NCI-H2227 (cell line): ENCODE data around the gene KLK8.

Experiments used
- DNase-seq: peaks from one replicate; lab custom pipeline; 2025; ENCODE audit not compliant: unreplicated experiment; lab: John Stamatoyannopoulos, UW

The KLK8 gene

DNA sequence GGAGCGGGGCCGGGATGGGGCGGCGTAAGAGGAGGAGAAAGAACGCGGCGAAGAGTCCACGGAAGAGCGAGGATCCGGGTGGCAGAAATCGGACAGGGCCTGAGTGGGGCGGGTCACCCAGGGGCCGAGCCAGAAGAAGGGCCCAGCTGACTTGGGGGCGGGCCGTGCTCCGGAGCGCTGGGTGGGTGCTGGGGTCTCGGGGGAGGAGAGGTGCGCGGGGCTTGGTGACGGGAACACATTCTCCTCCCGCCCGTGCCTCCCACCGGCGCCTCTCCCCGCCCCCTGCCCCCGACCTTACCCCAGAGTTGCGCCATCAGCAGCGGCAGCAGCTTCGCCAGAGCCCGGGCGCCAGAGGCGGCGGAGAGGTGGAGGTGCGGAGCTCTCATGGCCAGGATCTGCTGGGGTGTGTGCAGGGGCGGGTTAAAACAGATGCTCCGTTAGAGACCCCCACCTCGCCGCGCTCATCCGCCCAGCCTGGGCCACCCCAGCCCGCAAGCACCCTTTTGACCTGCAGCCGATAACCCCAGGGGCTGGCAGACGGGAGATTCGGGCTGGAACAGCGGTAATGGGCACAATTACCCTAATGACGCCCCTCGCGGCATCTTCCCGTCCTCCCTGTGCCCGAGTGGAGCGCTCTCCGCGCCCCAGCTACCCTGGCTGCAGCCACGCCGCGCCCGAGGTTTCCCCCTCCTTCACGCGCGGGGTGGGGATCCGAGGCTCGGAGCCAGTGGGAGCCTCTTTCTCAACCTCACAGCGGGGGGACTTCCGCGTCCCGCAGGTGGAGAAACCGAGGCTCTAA lies 17.5 kb upstream of the KLK8 start:
- peak; percentile 23 for DNase-seq

- DNase-seq: peak; percentile 82
Measured at GRCh38 chr19:51016798-51017683, 15.6 kb upstream of the KLK8 start.

- no peak for DNase-seq
Measured at GRCh38 chr19:51015691-51016267, 14.4 kb upstream of the KLK8 start.

GRCh38 chr19:51014242-51014641 lies 12.8 kb upstream of the KLK8 start:
- no peak for DNase-seq

DNA sequence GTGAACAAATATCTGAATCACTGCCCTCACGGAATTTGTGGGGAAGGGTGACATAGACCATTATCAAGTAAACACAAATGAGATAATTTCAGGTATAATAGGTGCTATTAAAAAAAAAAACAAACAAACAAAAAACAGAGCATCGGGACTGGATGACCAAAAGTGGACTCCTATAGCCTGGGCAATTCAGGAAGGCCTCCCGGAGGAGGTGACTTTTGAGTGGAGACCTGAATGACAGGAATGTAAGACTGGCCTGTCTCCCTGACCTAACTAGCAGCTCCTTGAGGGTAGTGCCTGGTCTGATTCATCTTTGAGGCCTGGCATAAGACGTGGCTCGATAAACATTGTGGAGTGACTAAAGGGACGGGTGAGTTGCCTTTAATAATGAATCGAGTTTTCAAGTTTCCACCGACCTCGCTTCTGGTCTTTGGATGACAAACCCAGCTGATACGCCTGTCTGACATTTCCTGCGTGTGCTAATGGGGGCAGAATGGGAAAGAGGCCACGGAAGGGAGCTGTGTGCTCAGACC lies 11.3 kb upstream of the KLK8 start:
- DNase-seq: no peak

DNA sequence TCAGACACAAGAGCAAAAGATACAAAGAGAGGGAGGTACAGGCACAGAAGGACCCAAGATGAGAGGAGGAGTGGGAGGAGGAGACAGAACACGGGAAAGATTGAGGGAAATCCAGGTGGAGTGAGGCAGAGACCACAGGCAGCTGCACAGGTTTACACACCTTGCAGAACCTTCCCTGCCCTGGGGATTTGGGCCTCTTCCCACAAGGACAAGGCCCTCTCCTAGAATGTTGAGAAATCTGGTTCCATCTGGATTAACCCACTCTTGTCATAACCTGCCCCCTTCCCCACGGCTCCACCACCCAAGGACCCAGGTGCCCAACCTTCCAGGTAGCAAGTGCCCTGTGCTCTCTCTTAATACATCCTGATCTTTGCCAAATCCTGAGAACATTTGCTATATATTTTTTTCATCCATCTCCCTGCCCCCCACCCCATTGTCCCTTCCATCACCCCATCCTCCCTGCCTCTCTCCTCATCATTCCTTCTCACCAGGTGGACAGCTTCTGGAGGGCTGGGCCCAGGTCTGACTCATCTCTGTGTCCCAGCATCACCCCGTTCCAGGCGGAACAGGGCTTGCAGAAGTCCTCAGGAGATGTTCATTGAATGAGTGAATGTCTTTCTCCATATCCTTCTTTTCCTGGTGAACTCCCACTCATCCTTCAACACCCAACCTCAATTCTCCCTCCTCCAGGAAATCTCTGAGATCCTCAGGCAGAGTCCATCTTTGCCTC lies 8.8 kb upstream of the KLK8 start:
- no peak for DNase-seq

DNA sequence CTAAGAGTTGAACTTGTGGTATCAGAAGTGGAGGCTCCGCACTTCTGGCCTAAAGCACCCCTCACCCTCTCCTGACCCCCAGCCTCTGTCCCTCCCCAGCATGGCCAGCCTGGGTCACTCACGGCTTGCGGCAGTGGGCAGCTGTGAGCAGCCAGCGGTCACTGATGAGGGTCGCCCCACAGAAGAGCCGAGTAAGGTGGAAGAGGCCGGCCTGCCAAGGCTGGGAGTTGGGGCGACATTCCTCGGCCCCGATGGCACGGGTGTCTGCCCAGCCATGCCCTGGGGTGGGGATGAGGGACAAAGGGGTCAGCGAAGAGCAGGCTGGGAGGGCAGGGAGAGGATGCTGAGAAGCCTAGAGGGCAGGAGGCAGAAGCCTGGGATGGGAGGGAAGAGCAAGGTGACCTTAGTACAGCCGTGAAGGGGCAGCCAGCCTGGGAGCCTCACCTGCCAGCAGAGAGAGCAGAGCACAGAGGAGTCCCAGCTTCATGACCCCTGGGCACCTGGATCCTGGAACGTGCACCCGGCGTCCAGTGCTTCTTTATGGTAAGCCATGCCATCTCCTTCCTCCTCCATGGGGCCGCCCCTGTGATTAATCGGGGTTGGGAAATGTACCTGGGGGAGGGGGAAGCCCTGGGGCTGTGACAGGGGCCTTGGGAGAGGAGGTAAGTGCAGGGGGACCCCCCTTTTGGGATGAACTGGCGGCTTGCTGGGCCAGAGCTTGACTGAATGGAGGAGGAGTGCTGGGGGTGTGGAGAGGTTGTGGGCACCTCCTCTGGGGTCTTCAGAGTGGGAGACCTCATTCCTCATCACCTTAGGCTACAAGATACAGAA lies 7.9 kb upstream of the KLK8 start:
- no peak for DNase-seq

DNA sequence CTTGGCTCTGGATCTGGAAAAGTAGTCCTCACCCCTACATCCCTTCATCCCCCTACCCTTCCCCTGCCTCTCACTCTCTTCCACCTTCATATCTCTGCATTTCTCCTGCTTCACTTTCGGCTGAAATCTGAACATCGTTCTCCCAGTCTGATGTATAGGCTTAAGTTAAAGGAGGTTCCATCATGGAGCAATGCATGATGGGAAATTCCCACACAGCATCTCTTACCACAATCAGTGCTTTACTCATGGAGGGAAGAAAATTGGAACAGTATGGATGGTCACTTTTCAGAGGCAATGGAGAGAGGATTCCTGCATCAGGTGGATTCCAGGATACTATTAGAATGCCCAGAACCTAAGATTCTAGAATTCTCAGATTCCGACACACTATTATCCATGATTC lies 6.1 kb upstream of the KLK8 start:
- no peak for DNase-seq

- no peak for DNase-seq
Measured at GRCh38 chr19:51006406-51006805, 5.0 kb upstream of the KLK8 start.

DNA sequence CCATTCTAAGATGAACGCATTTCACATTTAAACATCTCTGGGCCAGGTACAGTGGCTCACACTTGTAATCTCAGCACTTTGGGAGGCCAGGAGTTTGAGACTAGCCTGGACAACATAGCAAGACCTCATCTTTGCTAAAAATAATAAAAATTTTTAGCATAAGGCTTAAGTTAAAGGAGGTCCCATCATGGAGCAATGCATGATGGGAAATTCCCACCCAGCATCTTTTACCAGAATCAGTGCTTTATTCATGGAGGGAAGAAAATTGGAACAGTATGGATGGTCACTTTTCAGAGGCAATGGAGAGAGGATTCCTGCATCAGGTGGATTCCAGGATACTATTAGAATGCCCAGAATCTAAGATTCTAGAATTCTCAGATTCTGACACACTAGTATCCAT lies 3.8 kb upstream of the KLK8 start:
- DNase-seq: no peak

GRCh38 chr19:51003316-51003715 lies 1.9 kb upstream of the KLK8 start:
- DNase-seq: no peak

DNA sequence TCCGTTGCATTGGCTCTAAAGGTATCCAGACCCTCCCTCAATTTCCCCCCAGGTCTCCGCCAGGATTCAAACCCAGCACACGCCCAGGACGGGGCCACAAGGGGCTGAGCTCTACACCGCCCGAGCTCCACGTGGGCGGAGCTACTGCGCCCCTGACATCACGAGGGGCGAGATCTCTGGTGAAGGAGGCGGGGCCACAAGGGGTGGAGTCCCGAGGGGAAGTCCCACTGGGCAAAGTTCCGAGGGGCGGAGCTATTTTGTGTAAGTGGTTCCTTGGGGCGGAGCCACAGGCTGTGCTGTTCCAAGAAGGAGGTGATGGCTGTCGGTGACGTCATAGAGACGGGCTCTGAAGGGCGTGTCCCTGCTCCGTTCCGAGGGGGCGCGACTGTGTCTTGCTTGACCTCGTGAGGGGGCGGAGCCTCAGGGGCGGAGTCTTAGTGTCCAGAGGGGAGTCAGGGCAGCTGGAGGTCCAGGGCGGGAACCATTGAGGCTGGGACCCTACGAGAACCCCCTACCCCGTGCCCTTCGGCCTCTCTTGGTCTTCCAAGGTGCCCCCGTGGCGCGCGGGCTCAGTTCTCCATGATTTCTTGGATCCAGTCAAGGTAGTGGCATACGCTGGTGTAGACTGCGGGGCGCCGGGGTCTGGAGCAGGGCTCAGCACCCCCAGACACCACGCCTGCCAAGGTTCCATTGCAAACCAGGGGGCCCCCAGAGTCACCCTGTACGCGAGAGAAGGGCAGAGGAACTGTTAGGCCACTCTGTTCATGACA lies 1.3 kb upstream of the KLK8 start:
- DNase-seq: peak; percentile 72

- no peak for DNase-seq
Measured at GRCh38 chr19:51002089-51002532, 707 bp upstream of the KLK8 start.

- DNase-seq: no peak
Measured at GRCh38 chr19:51000981-51001380, 423 bp downstream of the KLK8 start.

DNA sequence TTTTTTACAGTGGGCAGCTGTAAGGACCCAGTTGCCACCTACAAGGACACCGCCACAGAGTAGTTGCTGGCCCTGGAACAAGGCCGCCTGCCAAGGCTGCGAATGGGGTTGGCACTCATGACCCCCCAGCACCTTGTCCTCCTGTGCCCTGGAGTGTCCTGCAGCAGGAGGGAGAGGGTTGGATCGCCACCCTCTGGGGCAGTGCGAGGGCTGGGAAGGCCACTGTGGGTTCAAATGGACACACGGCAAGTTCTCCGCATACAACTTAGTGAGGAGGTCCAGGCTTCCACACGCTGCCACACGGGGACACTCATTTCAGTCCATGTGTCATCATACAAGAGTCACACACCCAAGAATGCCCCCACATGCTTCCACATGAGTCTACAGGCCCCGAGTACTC lies 978 bp downstream of the KLK8 start:
- no peak for DNase-seq

GRCh38 chr19:50998686-50999085 lies 2.7 kb downstream of the KLK8 start:
- no peak for DNase-seq

GRCh38 chr19:50998061-50998460 lies 3.3 kb downstream of the KLK8 start:
- no peak for DNase-seq

DNA sequence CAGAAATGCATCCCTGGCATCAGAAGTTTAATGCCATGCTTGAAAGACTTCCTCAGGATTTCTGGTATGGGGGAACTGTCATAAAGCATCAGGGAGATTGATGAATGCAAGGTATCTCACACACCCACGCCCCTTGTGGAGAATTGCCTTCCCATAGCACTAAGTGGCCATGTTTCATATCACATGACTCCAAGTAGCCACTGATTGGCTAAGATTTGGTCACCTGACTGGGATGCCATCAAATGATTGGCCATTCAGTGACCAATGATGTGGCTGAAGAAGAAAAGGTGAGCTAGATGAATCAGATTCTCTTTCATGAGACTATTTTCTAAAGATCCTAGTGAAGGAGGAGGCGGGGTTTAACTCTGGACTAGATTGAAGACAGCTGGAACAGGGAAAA lies 7.3 kb downstream of the KLK8 start:
- peak; percentile 15 for DNase-seq

GRCh38 chr19:50992666-50993035 lies 8.8 kb downstream of the KLK8 start:
- no peak for DNase-seq
